Gastroesophageal sphincter (tissue), 3 donors: ENCODE measurements around the gene TOMM34.

Experiments
- EP300 ChIP-seq: sonication (generic); formaldehyde crosslinking; IDR thresholded peaks from one replicate; pipeline ENCODE4 v1.6.1; 2017; ENCODE audit warnings: antibody characterized with exemption, mild to moderate bottlenecking
- POLR2A ChIP-seq, 2 donors: fragments of 450-650 bp; IDR thresholded peaks; one replicate each; pipeline ENCODE4 v1.6.1; 2017; ENCODE audit warnings: antibody characterized with exemption in 2 of 2, mild to moderate bottlenecking in 2 of 2, moderate library complexity in 1 of 2
- TF ChIP-seq, protein P1 (sequence below), 4 experiments: fragments of 200-600 bp in 2 of 4; fragments of 450-650 bp in 2 of 4; sonication (generic) in 1 of 4; IDR thresholded peaks; one replicate each; pipeline ENCODE4 v1.5.1; 2017 to 2019; ENCODE audit warnings: antibody characterized with exemption in 4 of 4, mild to moderate bottlenecking in 2 of 4, moderate library complexity in 2 of 4

DNA sequence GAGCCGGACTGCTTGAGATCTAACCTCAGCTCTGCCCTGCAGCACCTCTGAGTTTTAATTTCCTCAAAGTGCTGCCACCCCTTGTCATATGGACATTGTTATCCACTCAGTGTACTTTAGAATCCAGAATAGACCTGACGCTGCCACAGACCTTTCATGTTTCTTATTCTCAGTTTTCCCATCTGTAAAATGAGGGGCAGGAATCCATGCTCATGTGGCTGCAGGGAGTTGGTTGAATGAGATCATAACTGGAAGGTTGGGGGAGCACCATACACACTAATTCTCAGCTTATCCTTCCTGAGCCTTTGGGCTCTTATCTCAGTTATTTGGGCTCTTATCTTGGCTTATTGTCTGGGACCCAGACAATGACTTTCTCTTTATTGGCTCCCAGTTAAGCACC is 48.0 kb downstream of the TOMM34 start:
- TF ChIP-seq EP300 (no peak), POLR2A (IDR thresholded peaks at IDR 0.05) (no peak)
- TF ChIP-seq, protein P1, sequence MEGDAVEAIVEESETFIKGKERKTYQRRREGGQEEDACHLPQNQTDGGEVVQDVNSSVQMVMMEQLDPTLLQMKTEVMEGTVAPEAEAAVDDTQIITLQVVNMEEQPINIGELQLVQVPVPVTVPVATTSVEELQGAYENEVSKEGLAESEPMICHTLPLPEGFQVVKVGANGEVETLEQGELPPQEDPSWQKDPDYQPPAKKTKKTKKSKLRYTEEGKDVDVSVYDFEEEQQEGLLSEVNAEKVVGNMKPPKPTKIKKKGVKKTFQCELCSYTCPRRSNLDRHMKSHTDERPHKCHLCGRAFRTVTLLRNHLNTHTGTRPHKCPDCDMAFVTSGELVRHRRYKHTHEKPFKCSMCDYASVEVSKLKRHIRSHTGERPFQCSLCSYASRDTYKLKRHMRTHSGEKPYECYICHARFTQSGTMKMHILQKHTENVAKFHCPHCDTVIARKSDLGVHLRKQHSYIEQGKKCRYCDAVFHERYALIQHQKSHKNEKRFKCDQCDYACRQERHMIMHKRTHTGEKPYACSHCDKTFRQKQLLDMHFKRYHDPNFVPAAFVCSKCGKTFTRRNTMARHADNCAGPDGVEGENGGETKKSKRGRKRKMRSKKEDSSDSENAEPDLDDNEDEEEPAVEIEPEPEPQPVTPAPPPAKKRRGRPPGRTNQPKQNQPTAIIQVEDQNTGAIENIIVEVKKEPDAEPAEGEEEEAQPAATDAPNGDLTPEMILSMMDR (IDR thresholded peaks at IDR 0.05): no peak
